GM23338 (cell line): ENCODE data around the gene NMBR. TPM values are rescaled to one million over a fixed set of nuclear protein-coding genes. Genes with fewer than 3 reads are reported as not detected.
A peak's percentile ranks its signal among the peaks of the same experiment; 100 is the strongest.
"Not testable (repeated sequence)": the region's sequence is repeated elsewhere in the genome, so short reads cannot be mapped to it uniquely, and the experiment has no call there.

ENCODE experiments used
- ATAC-seq: fragments of 200-7000 bp; cut with Tn5 transposase; 3 replicates; pipeline ENCODE4 v1.9.1; 2020
- DNase-seq: peaks from one replicate; pipeline ENCODE4 v3.0.0-alpha.2; 2015; ENCODE audit warnings: low spot score
- H2AFZ ChIP-seq: fragments of 200-600 bp; sonication (generic); 2 replicates; pipeline ENCODE4 v1.8.0; 2016; ENCODE audit warnings: antibody characterized with exemption, mild to moderate bottlenecking, moderate library complexity
- H3F3A ChIP-seq: fragments of 200-600 bp; sonication (generic); replicated peaks from 2 replicates; pipeline ENCODE4 v1.8.0; 2017; ENCODE audit warnings: antibody characterized with exemption, mixed run types, low read depth
- H3K27ac ChIP-seq: fragments of 200-600 bp; sonication (generic); 2 replicates; pipeline ENCODE4 v1.6.1; 2016; ENCODE audit warnings: low read depth
- H3K27me3 ChIP-seq: fragments of 200-600 bp; sonication (generic); 2 replicates; pipeline ENCODE4 v1.8.0; 2016; ENCODE audit warnings: mild to moderate bottlenecking, mixed run types, moderate library complexity; ENCODE audit not compliant: insufficient read depth
- H3K36me3 ChIP-seq: fragments of 200-600 bp; sonication (generic); 2 replicates; pipeline ENCODE4 v1.8.0; 2016; ENCODE audit warnings: mild to moderate bottlenecking; ENCODE audit not compliant: insufficient read depth
- H3K4me1 ChIP-seq: fragments of 200-600 bp; sonication (generic); 2 replicates; pipeline ENCODE4 v1.8.0; 2016; ENCODE audit warnings: mild to moderate bottlenecking, moderate library complexity; ENCODE audit not compliant: insufficient read depth
- H3K4me2 ChIP-seq: fragments of 200-600 bp; sonication (generic); 2 replicates; pipeline ENCODE4 v1.7.1; 2017; ENCODE audit warnings: mixed run types
- H3K4me3 ChIP-seq: fragments of 200-600 bp; sonication (generic); 2 replicates; pipeline ENCODE4 v1.6.1; 2016; ENCODE audit warnings: mixed run types
- H3K79me2 ChIP-seq: fragments of 200-600 bp; sonication (generic); replicated peaks from 2 replicates; pipeline ENCODE4 v1.8.0; 2017; ENCODE audit warnings: mild to moderate bottlenecking; ENCODE audit not compliant: insufficient read depth
- H3K9me2 ChIP-seq: fragments of 200-600 bp; sonication (generic); 2 replicates; pipeline ENCODE4 v1.8.0; 2017; ENCODE audit not compliant: insufficient read depth
- H4K20me1 ChIP-seq: fragments of 200-600 bp; sonication (generic); replicated peaks from 2 replicates; pipeline ENCODE4 v1.8.0; 2017; ENCODE audit warnings: mild to moderate bottlenecking; ENCODE audit not compliant: insufficient read depth
- H3K27ac Mint-ChIP-seq: 2 replicates; pipeline ENCODE4 v1.8.0; 2020; ENCODE audit warnings: inconsistent platforms, mild to moderate bottlenecking, moderate library complexity, mixed read lengths
- H3K27me3 Mint-ChIP-seq: 3 replicates; pipeline ENCODE4 v1.8.0; 2022; ENCODE audit warnings: low read depth, mild to moderate bottlenecking, moderate library complexity, mixed read lengths, inconsistent platforms; ENCODE audit not compliant: insufficient read depth, poor library complexity
- H3K36me3 Mint-ChIP-seq: 3 replicates; pipeline ENCODE4 v1.8.0; 2021; ENCODE audit warnings: low read depth, mild to moderate bottlenecking, inconsistent platforms, moderate library complexity, mixed read lengths
- H3K4me1 Mint-ChIP-seq: 3 replicates; pipeline ENCODE4 v1.8.0; 2020; ENCODE audit warnings: mild to moderate bottlenecking, inconsistent platforms, mixed read lengths
- H3K4me3 Mint-ChIP-seq: 3 replicates; pipeline ENCODE4 v1.8.0; 2021; ENCODE audit warnings: moderate library complexity, mild to moderate bottlenecking, inconsistent platforms, mixed read lengths
- H3K9me3 Mint-ChIP-seq: 3 replicates; pipeline ENCODE4 v1.8.0; 2020; ENCODE audit warnings: moderate library complexity, mild to moderate bottlenecking, inconsistent platforms, mixed read lengths
- CREB1 ChIP-seq: fragments of 250-450 bp; sonication (Bioruptor Pico); IDR thresholded peaks from 2 replicates; pipeline ENCODE4 v1.5.0; 2020; ENCODE audit warnings: low read depth, mild to moderate bottlenecking, moderate library complexity
- CTCF ChIP-seq, 2 experiments: fragments of 200-600 bp in 1 of 2; sonication (generic) in 1 of 2; conservative IDR thresholded peaks; 2 replicates each; pipeline versions ENCODE4 v1.5.1 to v1.6.1; 2016 to 2017; ENCODE audit warnings: antibody characterized with exemption in 2 of 2, low read depth in 2 of 2, mild to moderate bottlenecking in 2 of 2, moderate library complexity in 1 of 2
- ETS1 ChIP-seq: IDR thresholded peaks from 2 replicates; pipeline ENCODE4 v1.6.1; 2016; ENCODE audit warnings: antibody characterized with exemption
- JUNB ChIP-seq: IDR thresholded peaks from one replicate; pipeline ENCODE4 v1.6.1; 2016; ENCODE audit warnings: antibody characterized with exemption; ENCODE audit not compliant: unreplicated experiment
- NANOG ChIP-seq: IDR thresholded peaks from 2 replicates; pipeline ENCODE4 v1.6.1; 2016; ENCODE audit warnings: antibody characterized with exemption, borderline replicate concordance
- ZNF462 ChIP-seq: fragments of 250-450 bp; sonication (Bioruptor Pico); IDR thresholded peaks from 2 replicates; pipeline ENCODE4 v1.5.0; 2020; ENCODE audit warnings: mild to moderate bottlenecking, moderate library complexity
- polyA plus RNA-seq: library from polyadenylated mRNA; unstranded; fragments of >200 nt; fragmentation: Nextera tagmentation; extraction: Ambion mirVana; gene quantifications from 2 replicates; pipeline ENCODE4 v1.2.1, GENCODE V29; 2016
- total RNA-seq: library from RNA; depleted of rRNA; stranded (reverse); fragments of >200 nt; shearing (Covaris generic); gene quantifications from 2 replicates; pipeline ENCODE4 v1.2.3, GENCODE V29; 2014

NMBR gene
- total and polyA plus RNA-seq, 2 experiments from 2014 or later: not detected

GRCh38 chr6:142156758-142157068 lies 9.8 kb upstream of the NMBR start:
- not testable (repeated sequence) for H3K27me3 Mint-ChIP-seq, H3K36me3 ChIP-seq, H3F3A ChIP-seq, H3K27me3 ChIP-seq, H2AFZ ChIP-seq, H3K9me3 Mint-ChIP-seq, ATAC-seq, H3K4me3 ChIP-seq, H3K36me3 Mint-ChIP-seq, H4K20me1 ChIP-seq, H3K4me2 ChIP-seq, H3K4me3 Mint-ChIP-seq, DNase-seq, H3K9me2 ChIP-seq
- Histone ChIP-seq H3K79me2 (peaks cover 90% of the 10 kb centered on the region), H3K4me1 (peaks cover 25% of the 10 kb centered on the region), H3K27ac (peak overlapping the region; percentile 20; the same call in 1 of the 2 replicates)
- H3K27ac Mint-ChIP-seq: peak overlapping the region; percentile 95; the same call in 1 of the 2 replicates
- peaks cover 36% of the 10 kb centered on the region for H3K4me1 Mint-ChIP-seq

GRCh38 chr6:142155895-142156757 lies 9.2 kb upstream of the NMBR start:
- TF ChIP-seq NANOG: peak; percentile 82; the same call in 1 of the 2 replicates
- peak in 1 of 2 experiments; percentile 77; a peak in 3 of 4 replicates for TF ChIP-seq CTCF (conservative IDR thresholded peaks at IDR 0.05; ENCODE audit: low read depth in 2 of 2)
- TF ChIP-seq CREB1 (CRISPR knock-in tag): no peak
- Mint-ChIP-seq H3K27ac (peak overlapping the region; percentile 95), H3K36me3 (no peaks in the 10 kb centered on the region), H3K27me3 (no peaks in the 10 kb centered on the region), H3K4me1 (peaks cover 36% of the 10 kb centered on the region), H3K9me3 (no peaks in the 10 kb centered on the region), H3K4me3 (peak overlapping the region; percentile 47)
- 0 out of 2 replicates have a peak overlapping the region, but pooled peaks have one; percentile 4 for H3K4me3 ChIP-seq
- no peaks in the 10 kb centered on the region for H3K36me3 ChIP-seq
- H3K4me1 ChIP-seq: peaks cover 25% of the 10 kb centered on the region
- DNase-seq (peak; percentile 76), ATAC-seq (peak; percentile 93)
- H3K4me2 ChIP-seq: peak overlapping the region; percentile 24
- peaks cover 90% of the 10 kb centered on the region for H3K79me2 ChIP-seq
- no peaks in the 10 kb centered on the region for H3K27me3 ChIP-seq
- no peak overlapping the region for H2AFZ ChIP-seq
- H3K9me2 ChIP-seq: no peaks in the 10 kb centered on the region
- no peaks in the 10 kb centered on the region for H3F3A ChIP-seq
- no peaks in the 10 kb centered on the region for H4K20me1 ChIP-seq
- peak overlapping the region; percentile 87 for H3K27ac ChIP-seq

GRCh38 chr6:142155091-142155490 lies 8.2 kb upstream of the NMBR start:
- Histone ChIP-seq H3K9me2 (no peaks in the 10 kb centered on the region), H3K36me3 (no peaks in the 10 kb centered on the region), H3K4me3 (no peak overlapping the region), H3K27ac (peak overlapping the region; percentile 83), H3K79me2 (peaks cover 90% of the 10 kb centered on the region), H3K4me1 (peaks cover 25% of the 10 kb centered on the region), H3K27me3 (no peaks in the 10 kb centered on the region), H3F3A (no peaks in the 10 kb centered on the region), H4K20me1 (no peaks in the 10 kb centered on the region), H3K4me2 (peak overlapping the region; percentile 14), H2AFZ (no peak overlapping the region)
- Mint-ChIP-seq H3K9me3 (no peaks in the 10 kb centered on the region), H3K36me3 (peaks cover 3% of the 10 kb centered on the region; the same call in 2 of the 3 replicates), H3K4me1 (peaks cover 41% of the 10 kb centered on the region), H3K27me3 (no peaks in the 10 kb centered on the region), H3K27ac (peak overlapping the region; percentile 91), H3K4me3 (no peak overlapping the region)
- DNase-seq (no peak), ATAC-seq (no peak)
- TF ChIP-seq ETS1 (no peak), JUNB (no peak), ZNF462 (CRISPR knock-in tag) (no peak)
